ENCODE measurements around the gene ADAMTS20. TPM values are rescaled to one million over a fixed set of nuclear protein-coding genes. Genes with fewer than 3 reads are reported as not detected.

ADAMTS20 gene
- total RNA-seq, 2 donors from 2014 or later = 0.70 to 1.1 TPM

DNA sequence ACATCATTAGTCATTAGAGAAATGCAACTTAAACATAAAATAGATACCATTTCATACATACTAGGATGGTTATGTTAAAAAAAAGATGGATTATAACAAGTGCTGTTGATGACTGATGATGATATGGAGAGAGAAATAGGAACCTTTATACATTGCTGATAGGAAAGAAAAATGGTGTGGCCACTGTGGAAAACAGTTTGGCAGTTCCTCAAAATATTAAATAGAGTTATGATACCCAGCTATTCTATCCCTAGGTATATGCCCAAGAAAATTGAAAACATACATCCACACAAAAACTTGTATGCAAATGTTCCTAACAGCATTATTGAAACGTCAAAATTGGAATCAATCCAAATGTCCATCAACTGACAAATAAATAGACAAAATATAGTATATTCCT is 170.1 kb downstream of the ADAMTS20 start:
- H3K9me3 Mint-ChIP-seq = peaks cover 27% of the 10 kb centered on the region
- Histone ChIP-seq H3K9ac (ENCODE audit: extremely low read depth, low read length, poor library complexity, severe bottlenecking) (no peak overlapping the region), H3K36me3 (ENCODE audit: control insufficient read depth, insufficient read depth, low read length) (no peaks in the 10 kb centered on the region), H3K9me3 (ENCODE audit: control insufficient read depth, low read length) (peaks cover 12% of the 10 kb centered on the region), H3K27ac (ENCODE audit: low read depth, low read length) (no peak overlapping the region), H3K4me1 (ENCODE audit: control insufficient read depth, insufficient read depth, low read length) (no peaks in the 10 kb centered on the region), H3K27me3 (ENCODE audit: control insufficient read depth, insufficient read depth, low read length, poor library complexity, severe bottlenecking) (no peaks in the 10 kb centered on the region), H3K4me3 (ENCODE audit: low read length) (no peak overlapping the region)
- no peaks in the 10 kb centered on the region for H3K27me3 Mint-ChIP-seq (ENCODE audit: insufficient read depth)
- H3K36me3 Mint-ChIP-seq (ENCODE audit: low read depth) = no peaks in the 10 kb centered on the region
- TF ChIP-seq, protein P1, sequence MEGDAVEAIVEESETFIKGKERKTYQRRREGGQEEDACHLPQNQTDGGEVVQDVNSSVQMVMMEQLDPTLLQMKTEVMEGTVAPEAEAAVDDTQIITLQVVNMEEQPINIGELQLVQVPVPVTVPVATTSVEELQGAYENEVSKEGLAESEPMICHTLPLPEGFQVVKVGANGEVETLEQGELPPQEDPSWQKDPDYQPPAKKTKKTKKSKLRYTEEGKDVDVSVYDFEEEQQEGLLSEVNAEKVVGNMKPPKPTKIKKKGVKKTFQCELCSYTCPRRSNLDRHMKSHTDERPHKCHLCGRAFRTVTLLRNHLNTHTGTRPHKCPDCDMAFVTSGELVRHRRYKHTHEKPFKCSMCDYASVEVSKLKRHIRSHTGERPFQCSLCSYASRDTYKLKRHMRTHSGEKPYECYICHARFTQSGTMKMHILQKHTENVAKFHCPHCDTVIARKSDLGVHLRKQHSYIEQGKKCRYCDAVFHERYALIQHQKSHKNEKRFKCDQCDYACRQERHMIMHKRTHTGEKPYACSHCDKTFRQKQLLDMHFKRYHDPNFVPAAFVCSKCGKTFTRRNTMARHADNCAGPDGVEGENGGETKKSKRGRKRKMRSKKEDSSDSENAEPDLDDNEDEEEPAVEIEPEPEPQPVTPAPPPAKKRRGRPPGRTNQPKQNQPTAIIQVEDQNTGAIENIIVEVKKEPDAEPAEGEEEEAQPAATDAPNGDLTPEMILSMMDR (conservative IDR thresholded peaks at IDR 0.05) = no peak
- H3K27ac Mint-ChIP-seq = no peak overlapping the region
- 80% methylated on average over 1 of the region's 1 CpG; no CpG with 5 or more reads in 1 of the 2 experiments for WGBS, 2 experiments (ENCODE audit: insufficient coverage in 1 of 2, insufficient read length in 1 of 2)
- no peak for DNase-seq
- H3K4me1 Mint-ChIP-seq = no peaks in the 10 kb centered on the region
- H3K4me3 Mint-ChIP-seq = no peak overlapping the region

DNA sequence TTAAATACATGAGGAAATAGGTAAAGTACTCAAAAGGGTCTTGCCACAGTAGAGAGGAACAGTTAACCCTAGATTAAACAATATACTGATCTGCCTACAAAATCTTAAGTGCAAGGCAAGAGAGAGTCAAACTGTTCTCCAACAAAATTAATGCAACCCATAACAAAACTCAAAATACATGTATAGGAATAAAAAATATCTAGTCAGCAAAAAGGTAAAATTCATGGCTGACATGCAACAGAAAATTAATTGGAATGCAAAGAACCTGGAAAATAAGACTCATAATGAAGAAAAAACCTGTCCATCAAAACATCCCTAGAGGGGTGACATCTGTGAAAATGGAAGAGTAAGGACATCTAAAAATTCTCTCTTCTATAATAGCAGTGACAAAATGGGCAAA is 173.6 kb downstream of the ADAMTS20 start:
- no peaks in the 10 kb centered on the region for H3K27me3 ChIP-seq (ENCODE audit: control insufficient read depth, insufficient read depth, low read length, poor library complexity, severe bottlenecking)
- Mint-ChIP-seq H3K4me3 (no peak overlapping the region), H3K9me3 (peaks cover 12% of the 10 kb centered on the region), H3K36me3 (ENCODE audit: low read depth) (no peaks in the 10 kb centered on the region), H3K4me1 (no peaks in the 10 kb centered on the region), H3K27ac (no peak overlapping the region), H3K27me3 (ENCODE audit: insufficient read depth) (no peaks in the 10 kb centered on the region)
- no peaks in the 10 kb centered on the region for H3K4me1 ChIP-seq (ENCODE audit: control insufficient read depth, insufficient read depth, low read length)
- TF ChIP-seq, protein P1 (conservative IDR thresholded peaks at IDR 0.05) = no peak
- no peak for DNase-seq
- H3K9me3 ChIP-seq (ENCODE audit: control insufficient read depth, low read length) = peaks cover 12% of the 10 kb centered on the region
- no peak overlapping the region for H3K27ac ChIP-seq (ENCODE audit: low read depth, low read length)
- H3K4me3 ChIP-seq (ENCODE audit: low read length) = no peak overlapping the region
- H3K9ac ChIP-seq (ENCODE audit: extremely low read depth, low read length, poor library complexity, severe bottlenecking) = no peak overlapping the region
- H3K36me3 ChIP-seq (ENCODE audit: control insufficient read depth, insufficient read depth, low read length) = no peaks in the 10 kb centered on the region

DNA sequence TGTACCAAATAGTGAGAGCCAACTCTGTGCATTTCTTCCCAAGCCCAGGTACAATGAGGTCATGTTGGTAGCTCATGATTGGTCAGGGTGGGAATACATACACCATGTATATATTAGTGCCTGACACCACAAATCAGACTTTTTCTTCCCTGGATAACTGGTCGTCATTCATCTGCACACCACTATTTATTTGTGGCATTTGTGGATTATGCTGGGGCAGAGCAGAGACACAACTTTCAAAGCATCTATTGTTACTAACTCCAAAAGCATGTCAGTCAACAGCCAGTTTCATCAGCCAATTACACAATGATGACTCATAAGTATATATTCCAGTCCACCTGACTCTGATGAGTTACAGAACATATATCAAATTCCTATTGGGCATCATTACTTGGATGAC is 181.7 kb downstream of the ADAMTS20 start:
- Mint-ChIP-seq H3K4me1 (no peaks in the 10 kb centered on the region), H3K9me3 (no peaks in the 10 kb centered on the region), H3K27ac (no peak overlapping the region), H3K36me3 (ENCODE audit: low read depth) (no peaks in the 10 kb centered on the region), H3K4me3 (no peak overlapping the region), H3K27me3 (ENCODE audit: insufficient read depth) (no peaks in the 10 kb centered on the region)
- TF ChIP-seq, protein P1 (conservative IDR thresholded peaks at IDR 0.05) = no peak
- WGBS, 2 experiments (ENCODE audit: insufficient coverage in 1 of 2, insufficient read length in 1 of 2) = 70% methylated on average over 1 of the region's 1 CpG; no CpG with 5 or more reads in 1 of the 2 experiments
- no peak overlapping the region for H3K9ac ChIP-seq (ENCODE audit: extremely low read depth, low read length, poor library complexity, severe bottlenecking)
- H3K36me3 ChIP-seq (ENCODE audit: control insufficient read depth, insufficient read depth, low read length) = no peaks in the 10 kb centered on the region
- no peak for DNase-seq
- H3K9me3 ChIP-seq (ENCODE audit: control insufficient read depth, low read length) = no peaks in the 10 kb centered on the region
- H3K27me3 ChIP-seq (ENCODE audit: control insufficient read depth, insufficient read depth, low read length, poor library complexity, severe bottlenecking) = no peaks in the 10 kb centered on the region
- H3K4me3 ChIP-seq (ENCODE audit: low read length) = no peak overlapping the region
- H3K27ac ChIP-seq (ENCODE audit: low read depth, low read length) = no peak overlapping the region
- H3K4me1 ChIP-seq (ENCODE audit: control insufficient read depth, insufficient read depth, low read length) = no peaks in the 10 kb centered on the region

Measured in endodermal cell (in vitro differentiated cells).